ENCODE data around the gene CFB.
"Not testable (repeated sequence)": the region's sequence is repeated elsewhere in the genome, so short reads cannot be mapped to it uniquely, and the experiment has no call there.

Gene CFB

DNA sequence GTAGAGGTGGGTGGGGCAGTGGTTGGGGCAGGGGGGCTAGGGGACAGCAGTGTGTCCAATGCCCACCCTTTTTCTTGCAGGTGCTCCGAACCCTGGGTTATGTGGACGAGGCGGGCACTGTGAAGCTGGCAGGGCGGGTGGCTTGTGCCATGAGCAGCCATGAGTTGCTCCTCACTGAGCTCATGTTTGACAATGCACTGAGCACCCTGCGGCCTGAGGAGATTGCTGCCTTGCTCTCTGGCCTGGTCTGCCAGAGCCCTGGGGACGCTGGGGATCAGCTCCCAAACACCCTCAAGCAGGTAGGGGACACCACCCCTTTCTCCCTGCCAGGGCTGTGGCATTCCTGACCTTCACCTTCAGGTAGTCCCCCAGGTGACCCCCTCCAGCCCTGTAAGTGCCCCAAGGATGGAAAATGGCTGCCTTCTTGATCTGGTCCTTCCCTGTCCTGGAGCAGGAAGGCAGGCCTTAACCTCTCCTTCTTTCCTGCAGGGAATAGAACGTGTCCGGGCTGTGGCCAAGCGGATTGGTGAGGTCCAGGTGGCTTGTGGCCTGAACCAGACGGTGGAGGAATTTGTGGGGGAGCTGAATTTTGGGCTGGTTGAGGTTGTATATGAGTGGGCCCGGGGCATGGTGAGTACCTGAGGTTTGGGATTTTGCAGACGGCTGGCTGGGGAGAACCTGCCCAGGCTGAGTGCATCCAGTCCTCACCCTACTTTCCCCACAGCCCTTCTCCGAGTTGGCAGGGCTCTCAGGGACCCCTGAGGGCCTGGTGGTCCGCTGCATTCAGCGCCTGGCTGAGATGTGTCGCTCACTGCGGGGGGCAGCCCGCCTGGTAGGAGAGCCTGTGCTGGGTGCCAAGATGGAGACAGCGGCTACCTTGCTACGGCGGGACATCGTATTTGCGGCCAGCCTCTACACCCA is 23.2 kb downstream of the CFB start:
- Histone ChIP-seq H3K9ac (ENCODE audit: insufficient read length) (no peak overlapping the region), H3K9me3 (ENCODE audit: low read depth, low read length) (no peaks in the 10 kb centered on the region), H3K36me3 (ENCODE audit: insufficient read depth, low read length) (peaks cover 48% of the 10 kb centered on the region; the same call in 1 of the 2 replicates), H3K27ac (peak overlapping the region; percentile 36; the same call in 1 of the 2 replicates), H3K4me3 (no peak overlapping the region)
- DNase-seq (ENCODE audit: low read depth, low spot score) = no peak
- TF ChIP-seq FOXP2 (optimal IDR thresholded peaks at IDR 0.05; ENCODE audit: control extremely low read depth, extremely low read length, insufficient read depth) (no peak), EZH2 (IDR thresholded peaks at IDR 0.05) (no peak), POLR2AphosphoS5 (IDR thresholded peaks at IDR 0.05; ENCODE audit: borderline replicate concordance, low read depth, low read length) (no peak; the same call in 1 of the 2 replicates)

DNA sequence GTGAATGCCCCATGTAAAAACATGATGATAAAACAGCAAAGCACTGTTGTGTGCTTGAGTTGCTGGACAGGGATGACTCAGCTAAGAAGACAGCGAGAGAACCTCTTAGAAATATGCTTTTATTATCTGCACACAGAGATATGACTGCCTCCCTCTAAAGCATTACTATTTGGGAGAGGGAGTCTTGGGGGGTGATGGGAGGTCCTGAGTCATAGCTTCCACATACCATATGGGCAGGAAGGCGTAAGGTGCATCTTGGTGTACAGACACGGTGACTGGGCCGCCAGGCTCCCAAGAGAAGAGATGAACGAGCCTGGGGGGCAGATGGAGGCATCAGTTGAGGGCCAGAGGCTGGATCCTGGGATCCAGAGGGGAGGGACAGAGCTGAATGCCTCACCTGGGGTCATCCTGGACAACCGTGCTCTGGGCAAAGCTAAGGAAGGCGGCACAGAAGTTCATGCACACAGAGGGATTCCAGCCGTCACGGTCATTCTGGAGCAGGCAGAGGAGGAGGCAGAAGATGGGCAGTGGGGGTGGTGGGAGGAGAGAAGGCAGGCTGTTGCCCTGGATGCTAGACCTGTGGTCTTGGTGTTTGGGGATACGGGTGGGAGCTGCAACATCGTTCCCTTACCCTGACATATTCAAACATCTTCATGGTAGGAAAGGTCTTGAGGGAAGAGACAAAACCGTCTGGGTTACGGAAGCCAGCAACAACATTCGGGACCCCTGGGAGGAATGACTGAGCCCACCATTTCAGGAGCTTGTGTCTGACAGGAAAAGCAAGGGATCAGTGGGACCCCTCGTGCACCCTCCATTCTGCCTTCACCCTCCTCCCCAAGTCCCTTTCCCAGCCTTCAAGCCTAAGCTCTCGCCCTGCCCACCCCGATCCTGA is 24.1 kb downstream of the CFB start:
- no peak for DNase-seq (ENCODE audit: low read depth, low spot score)
- Histone ChIP-seq H3K9me3 (ENCODE audit: low read depth, low read length) (no peaks in the 10 kb centered on the region), H3K4me3 (peak overlapping the region; percentile 89), H3K27ac (peak overlapping the region; percentile 36; the same call in 1 of the 2 replicates), H3K9ac (ENCODE audit: insufficient read length) (peak overlapping the region; percentile 89), H3K36me3 (ENCODE audit: insufficient read depth, low read length) (peaks cover 42% of the 10 kb centered on the region; the same call in 1 of the 2 replicates)
- TF ChIP-seq FOXP2 (optimal IDR thresholded peaks at IDR 0.05; ENCODE audit: control extremely low read depth, extremely low read length, insufficient read depth) (no peak), POLR2AphosphoS5 (IDR thresholded peaks at IDR 0.05; ENCODE audit: borderline replicate concordance, low read depth, low read length) (no peak), EZH2 (IDR thresholded peaks at IDR 0.05) (no peak)

DNA sequence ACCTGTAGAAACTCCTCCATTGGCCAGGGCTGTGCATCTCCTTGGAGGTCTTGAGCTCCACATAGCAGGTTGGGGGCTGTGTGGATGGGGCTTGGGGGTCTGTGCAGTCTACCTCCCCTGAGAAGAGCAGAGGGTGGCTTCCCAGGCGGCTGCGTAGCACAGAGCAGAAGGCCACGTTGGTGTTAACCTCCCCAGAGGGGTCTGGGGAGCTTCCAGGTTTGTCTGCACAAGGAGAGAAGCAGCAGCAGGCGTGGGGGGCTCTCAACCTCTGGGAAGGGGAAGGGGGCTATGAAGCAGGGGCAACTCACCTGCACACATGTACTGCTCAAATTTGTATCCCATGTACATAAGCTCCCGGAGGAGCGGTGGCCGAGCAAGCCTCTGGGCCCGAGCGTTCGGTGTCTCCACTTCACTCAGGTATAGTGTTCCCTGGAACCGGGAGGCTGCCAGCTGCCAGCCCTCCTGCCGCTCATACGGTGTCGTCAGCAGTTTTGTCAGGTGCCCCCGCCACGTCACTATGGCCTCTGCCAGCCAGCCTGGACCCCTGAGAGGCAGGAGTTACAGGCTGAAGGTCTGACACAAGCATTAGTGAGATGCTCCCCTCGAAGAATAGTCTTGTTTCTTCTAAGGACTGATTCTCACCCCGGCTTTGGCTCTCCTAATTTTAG is 24.8 kb downstream of the CFB start:
- Histone ChIP-seq H3K27ac (peak overlapping the region; percentile 89; the same call in 1 of the 2 replicates), H3K4me3 (peak overlapping the region; percentile 89)
- TF ChIP-seq FOXP2 (optimal IDR thresholded peaks at IDR 0.05; ENCODE audit: control extremely low read depth, extremely low read length, insufficient read depth) (no peak), POLR2AphosphoS5 (IDR thresholded peaks at IDR 0.05; ENCODE audit: borderline replicate concordance, low read depth, low read length) (peak; percentile 67), EZH2 (IDR thresholded peaks at IDR 0.05) (no peak)

DNA sequence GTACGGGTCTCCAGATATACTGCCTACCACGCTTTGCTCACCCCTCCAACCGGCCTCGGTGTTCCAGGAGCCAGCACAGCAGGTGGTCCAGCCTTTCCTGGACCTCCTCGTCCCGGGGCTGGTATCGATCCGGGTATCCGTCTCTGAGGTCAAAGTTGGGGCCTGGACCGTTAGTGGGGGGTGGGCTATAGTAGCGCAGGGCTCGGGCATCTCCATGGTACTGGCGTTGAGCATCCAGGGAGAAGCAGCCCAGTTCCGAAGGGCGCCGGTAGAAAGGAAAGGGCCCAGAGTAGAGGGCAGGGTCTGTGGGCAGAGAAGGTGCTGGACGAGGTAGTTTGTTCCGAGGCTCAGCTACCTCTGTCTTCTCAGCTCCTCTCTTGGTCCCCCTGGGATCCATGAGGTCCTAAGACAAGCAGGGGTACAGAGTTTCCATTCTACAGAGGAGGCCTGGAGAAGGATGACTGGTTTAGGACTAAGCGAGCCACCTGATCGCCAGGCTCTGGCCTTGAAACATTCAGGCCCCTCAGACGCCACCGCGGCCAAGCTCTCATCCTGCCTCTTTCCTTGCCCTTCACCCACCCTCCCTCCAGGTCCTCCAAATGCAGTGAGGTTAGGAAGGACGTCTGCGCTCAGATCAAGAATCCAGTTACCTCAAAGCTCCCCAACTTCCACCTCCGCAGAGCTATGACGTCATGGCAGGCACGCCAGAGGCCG is 25.5 kb downstream of the CFB start:
- no peak for TF ChIP-seq POLR2AphosphoS5 (IDR thresholded peaks at IDR 0.05; ENCODE audit: borderline replicate concordance, low read depth, low read length)
- TF ChIP-seq EZH2 (IDR thresholded peaks at IDR 0.05) = no peak
- no peak for TF ChIP-seq FOXP2 (optimal IDR thresholded peaks at IDR 0.05; ENCODE audit: control extremely low read depth, extremely low read length, insufficient read depth)
- Histone ChIP-seq H3K27ac (peak overlapping the region; percentile 89), H3K9me3 (ENCODE audit: low read depth, low read length) (no peaks in the 10 kb centered on the region), H3K36me3 (ENCODE audit: insufficient read depth, low read length) (peaks cover 35% of the 10 kb centered on the region; the same call in 1 of the 2 replicates), H3K9ac (ENCODE audit: insufficient read length) (peak overlapping the region; percentile 89), H3K4me3 (peak overlapping the region; percentile 89)
- no peak for DNase-seq (ENCODE audit: low read depth, low spot score)

More for the DNA sequence above, 24.8 kb downstream of the CFB start:
- no peak for DNase-seq (ENCODE audit: low read depth, low spot score)
- H3K9ac ChIP-seq (ENCODE audit: insufficient read length) = peak overlapping the region; percentile 89
- peaks cover 39% of the 10 kb centered on the region; the same call in 1 of the 2 replicates for H3K36me3 ChIP-seq (ENCODE audit: insufficient read depth, low read length)
- H3K9me3 ChIP-seq (ENCODE audit: low read depth, low read length) = no peaks in the 10 kb centered on the region

DNA sequence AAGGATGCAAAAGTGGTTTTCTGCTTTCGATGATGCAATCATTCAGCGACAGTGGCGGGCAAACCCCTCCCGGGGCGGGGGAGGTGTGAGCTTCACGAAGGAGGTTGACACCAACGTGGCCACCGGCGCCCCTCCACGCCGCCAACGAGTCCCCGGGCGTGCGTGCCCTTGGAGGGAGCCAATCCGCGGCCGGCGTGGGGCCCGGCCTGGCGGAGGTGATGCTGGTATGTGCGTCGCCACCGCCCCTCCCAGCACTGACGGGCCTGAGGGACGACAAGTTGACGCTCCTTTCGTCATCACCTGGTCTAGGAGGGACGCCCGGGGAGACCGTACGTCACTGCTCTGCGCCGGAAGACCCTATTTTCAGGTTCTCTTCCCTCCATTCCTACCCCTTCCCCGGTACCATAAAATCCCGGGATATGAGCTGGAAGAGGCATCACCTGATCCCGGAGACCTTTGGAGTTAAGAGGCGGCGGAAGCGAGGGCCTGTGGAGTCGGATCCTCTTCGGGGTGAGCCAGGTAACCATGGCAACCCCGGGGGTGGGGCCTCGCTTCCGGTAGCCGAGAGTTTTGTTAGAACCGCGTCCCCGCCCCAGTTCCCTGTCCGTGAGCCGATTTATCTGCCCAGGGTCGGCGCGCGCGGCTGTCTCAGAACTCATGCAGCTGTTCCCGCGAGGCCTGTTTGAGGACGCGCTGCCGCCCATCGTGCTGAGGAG is 26.3 kb downstream of the CFB start, which contains the start of gene DXO:
Gene DXO, minus strand, starts transcription at position 146 of the 716 bp plus-strand sequence. CDS start 463 bp downstream, outside the sequence.
- TF ChIP-seq FOXP2 (optimal IDR thresholded peaks at IDR 0.05; ENCODE audit: control extremely low read depth, extremely low read length, insufficient read depth) = peak; percentile 2
- TF ChIP-seq EZH2 (IDR thresholded peaks at IDR 0.05) = no peak
- peak; percentile 54 for TF ChIP-seq POLR2AphosphoS5 (IDR thresholded peaks at IDR 0.05; ENCODE audit: borderline replicate concordance, low read depth, low read length)
- Histone ChIP-seq H3K9ac (ENCODE audit: insufficient read length) (peak within 1 kb of the TSS; percentile 89), H3K4me3 (peak within 1 kb of the TSS; percentile 89), H3K9me3 (ENCODE audit: low read depth, low read length) (no peaks in the 10 kb centered on the region), H3K27ac (peak within 1 kb of the TSS; percentile 89), H3K36me3 (ENCODE audit: insufficient read depth, low read length) (peaks cover 28% of the 10 kb centered on the region; the same call in 1 of the 2 replicates)
- DNase-seq (ENCODE audit: low read depth, low spot score) = peak; percentile 96

DNA sequence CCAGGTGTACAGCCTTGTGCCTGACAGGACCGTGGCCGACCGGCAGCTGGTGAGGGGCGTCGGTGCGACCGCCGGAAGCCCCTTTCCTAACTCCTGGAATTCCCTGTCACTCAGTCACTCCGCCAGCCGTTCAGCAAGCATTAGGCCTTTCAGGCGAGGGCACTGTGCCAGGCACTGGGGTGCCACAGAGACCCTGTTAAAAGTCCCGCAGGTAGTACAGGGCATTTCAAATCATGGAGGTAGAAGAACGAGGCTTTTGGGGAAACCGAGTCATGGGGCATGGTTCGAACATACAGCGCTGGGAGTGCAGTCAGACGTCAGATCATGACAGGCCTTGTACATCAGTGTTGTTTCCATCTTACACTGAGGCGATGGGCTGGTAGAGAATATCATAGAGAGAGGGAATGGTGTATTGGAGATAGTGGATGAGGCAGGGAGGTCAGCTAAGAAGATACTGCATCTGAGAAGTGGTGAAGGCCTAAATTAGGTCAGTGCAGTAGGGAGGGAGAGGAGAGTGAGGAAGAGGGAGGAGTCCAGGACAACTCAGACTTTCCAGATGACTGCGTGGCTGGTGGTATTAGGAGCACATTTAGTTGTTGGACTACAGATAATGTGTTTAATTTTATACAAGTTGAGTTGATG is 26.9 kb downstream of the CFB start:
- H3K4me3 ChIP-seq = peak overlapping the region; percentile 89
- H3K9ac ChIP-seq (ENCODE audit: insufficient read length) = peak overlapping the region; percentile 89
- H3K9me3 ChIP-seq (ENCODE audit: low read depth, low read length) = no peaks in the 10 kb centered on the region
- no peak for DNase-seq (ENCODE audit: low read depth, low spot score)
- peak overlapping the region; percentile 89 for H3K27ac ChIP-seq
- H3K36me3 ChIP-seq (ENCODE audit: insufficient read depth, low read length) = peaks cover 21% of the 10 kb centered on the region; the same call in 1 of the 2 replicates
- TF ChIP-seq FOXP2 (optimal IDR thresholded peaks at IDR 0.05; ENCODE audit: control extremely low read depth, extremely low read length, insufficient read depth) (no peak), POLR2AphosphoS5 (IDR thresholded peaks at IDR 0.05; ENCODE audit: borderline replicate concordance, low read depth, low read length) (no peak), EZH2 (IDR thresholded peaks at IDR 0.05) (no peak)

DNA sequence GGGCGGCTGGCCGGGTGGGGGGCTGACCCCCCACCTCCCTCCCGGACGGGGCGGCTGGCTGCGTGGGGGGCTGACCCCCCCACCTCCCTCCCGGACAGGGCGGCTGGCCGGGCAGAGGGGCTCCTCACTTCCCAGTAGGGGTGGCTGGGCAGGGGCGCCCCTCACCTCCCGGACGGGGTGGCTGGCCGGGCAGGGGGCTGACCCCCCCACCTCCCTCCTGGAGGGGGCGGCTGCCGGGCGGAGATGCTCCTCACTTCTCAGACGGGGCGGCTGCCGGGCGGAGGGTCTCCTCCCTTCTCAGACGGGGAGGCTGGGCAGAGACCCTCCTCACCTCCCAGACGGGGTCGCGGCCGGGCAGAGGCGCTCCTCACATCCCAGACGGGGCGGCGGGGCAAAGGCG is 30.2 kb downstream of the CFB start:
- H3K4me3 ChIP-seq; H3K9ac ChIP-seq (ENCODE audit: insufficient read length); H3K36me3 ChIP-seq (ENCODE audit: insufficient read depth, low read length); H3K27ac ChIP-seq; DNase-seq (ENCODE audit: low read depth, low spot score); H3K9me3 ChIP-seq (ENCODE audit: low read depth, low read length): not testable (repeated sequence)

Data from SK-N-MC (cell line).